ENCODE results near the gene RNF181. TPM values are rescaled to one million over a fixed set of nuclear protein-coding genes. Genes with fewer than 3 reads are reported as not detected.

The RNF181 gene
- total RNA-seq, 1 donor from 2014 or later, result 157 TPM

- Histone ChIP-seq H3K27ac (peak within 1 kb of the TSS; percentile 76 to 86), H3K27me3 (no peaks in the 10 kb centered on the region), H3K4me3 (peak within 1 kb of the TSS; percentile 77 to 79), H3K36me3 (peaks cover 0 to 20% of the 10 kb centered on the region in 2 donors), H3K9me3 (no peaks in the 10 kb centered on the region), H3K4me1 (peaks cover 3 to 16% of the 10 kb centered on the region in 2 donors)
- intact Hi-C loops (cut with DNase I), result loop anchor here (1.0 to 2.0 kb wide), 4 partner anchors 23 to 55 kb away; partner anchors contain the start of genes MAT2A, TMEM150A, USP39 and VAMP5
- TF ChIP-seq, protein P1, sequence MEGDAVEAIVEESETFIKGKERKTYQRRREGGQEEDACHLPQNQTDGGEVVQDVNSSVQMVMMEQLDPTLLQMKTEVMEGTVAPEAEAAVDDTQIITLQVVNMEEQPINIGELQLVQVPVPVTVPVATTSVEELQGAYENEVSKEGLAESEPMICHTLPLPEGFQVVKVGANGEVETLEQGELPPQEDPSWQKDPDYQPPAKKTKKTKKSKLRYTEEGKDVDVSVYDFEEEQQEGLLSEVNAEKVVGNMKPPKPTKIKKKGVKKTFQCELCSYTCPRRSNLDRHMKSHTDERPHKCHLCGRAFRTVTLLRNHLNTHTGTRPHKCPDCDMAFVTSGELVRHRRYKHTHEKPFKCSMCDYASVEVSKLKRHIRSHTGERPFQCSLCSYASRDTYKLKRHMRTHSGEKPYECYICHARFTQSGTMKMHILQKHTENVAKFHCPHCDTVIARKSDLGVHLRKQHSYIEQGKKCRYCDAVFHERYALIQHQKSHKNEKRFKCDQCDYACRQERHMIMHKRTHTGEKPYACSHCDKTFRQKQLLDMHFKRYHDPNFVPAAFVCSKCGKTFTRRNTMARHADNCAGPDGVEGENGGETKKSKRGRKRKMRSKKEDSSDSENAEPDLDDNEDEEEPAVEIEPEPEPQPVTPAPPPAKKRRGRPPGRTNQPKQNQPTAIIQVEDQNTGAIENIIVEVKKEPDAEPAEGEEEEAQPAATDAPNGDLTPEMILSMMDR (IDR thresholded peaks at IDR 0.05), result peak in 2 of 3 experiments; percentile 10 to 35
- peak; percentile 82 to 97 for DNase-seq (ENCODE audit: low spot score in 2 of 2)
These were observed 34.0 kb upstream of the RNF181 start, which contains the start of gene GGCX for GRCh38 chr2:85561280-85562212. TSS of gene GGCX (minus strand) at chr2:85561493. CDS start at chr2:85561428, 65 bp downstream.

DNA sequence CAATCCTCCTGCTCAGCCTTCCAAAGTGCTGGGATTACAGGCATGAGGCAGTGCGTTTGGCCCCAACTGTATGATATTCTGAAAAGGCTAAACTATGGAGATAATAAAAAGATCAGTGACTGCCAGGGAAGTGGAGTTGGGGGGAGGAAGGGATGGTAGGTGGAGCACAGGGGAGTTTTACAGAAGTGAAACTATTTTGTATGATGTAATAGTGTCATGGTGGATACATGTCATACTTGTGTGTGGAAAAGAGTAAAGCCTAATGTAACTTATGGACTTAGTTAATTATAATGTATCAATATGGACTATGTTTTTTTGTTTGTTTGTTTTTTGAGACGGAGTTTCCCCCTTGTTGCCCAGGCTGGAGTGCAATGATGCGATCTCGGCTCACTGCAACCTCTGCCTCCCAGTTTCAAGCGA, 31.4 kb upstream of the RNF181 start:
- Histone ChIP-seq H3K27ac (no peak overlapping the region), H3K36me3 (no peaks in the 10 kb centered on the region), H3K4me3 (no peak overlapping the region), H3K4me1 (peaks cover 3 to 16% of the 10 kb centered on the region in 2 donors), H3K27me3 (no peaks in the 10 kb centered on the region), H3K9me3 (no peaks in the 10 kb centered on the region)
- intact Hi-C loops (cut with DNase I), result no loop called here
- TF ChIP-seq, protein P1 (IDR thresholded peaks at IDR 0.05), result no peak
- no peak for DNase-seq (ENCODE audit: low spot score in 2 of 2)

DNA sequence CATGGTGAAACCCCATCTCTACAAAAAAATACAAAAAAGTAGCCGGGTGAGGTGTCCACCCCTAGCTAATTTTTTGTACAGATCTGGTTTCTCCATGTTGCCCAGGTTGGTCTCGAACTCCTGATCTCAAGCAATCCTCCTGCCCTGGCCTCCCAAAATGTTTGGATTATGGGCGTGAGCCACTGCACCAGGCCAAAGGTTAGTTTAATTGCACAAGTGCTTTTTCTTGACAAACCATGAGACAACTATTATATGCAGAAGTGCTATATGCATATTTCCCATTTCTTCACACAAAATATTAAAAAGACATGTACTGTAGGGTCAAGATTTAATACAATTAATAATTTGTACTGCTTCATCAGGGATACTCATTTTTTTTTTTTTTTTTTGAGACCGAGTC, 29.3 kb upstream of the RNF181 start:
- no peaks in the 10 kb centered on the region for H3K9me3 ChIP-seq
- H3K27me3 ChIP-seq, result no peaks in the 10 kb centered on the region
- H3K36me3 ChIP-seq, result no peaks in the 10 kb centered on the region
- TF ChIP-seq, protein P1 (IDR thresholded peaks at IDR 0.05), result no peak
- intact Hi-C loops (cut with DNase I), result no loop called here
- H3K4me3 ChIP-seq, result no peak overlapping the region
- no peak for DNase-seq (ENCODE audit: low spot score in 2 of 2)
- H3K4me1 ChIP-seq, result peaks cover 0 to 5% of the 10 kb centered on the region in 2 donors
- H3K27ac ChIP-seq, result no peak overlapping the region

DNA sequence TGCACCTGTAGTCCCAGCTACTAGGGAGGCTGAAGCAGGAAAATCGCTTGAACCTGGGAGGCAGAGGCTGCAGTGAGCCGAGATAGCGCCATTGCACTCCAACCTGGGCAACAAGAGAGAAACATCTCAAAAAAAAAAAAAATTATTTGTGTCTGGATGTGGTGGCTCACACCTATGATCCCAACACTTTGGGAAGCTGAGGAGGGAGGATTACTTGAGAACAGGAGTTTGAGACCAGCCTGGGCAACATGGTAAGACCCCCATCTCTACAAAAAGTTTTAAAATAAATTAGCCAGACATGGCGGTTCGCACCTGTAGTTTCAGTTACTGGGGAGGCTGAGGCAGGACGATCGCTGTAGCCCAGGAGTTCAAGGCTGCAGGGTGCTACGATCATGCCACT, 19.8 kb upstream of the RNF181 start:
- Histone ChIP-seq H3K9me3 (no peaks in the 10 kb centered on the region), H3K27ac (no peak overlapping the region), H3K27me3 (no peaks in the 10 kb centered on the region), H3K4me1 (no peaks in the 10 kb centered on the region), H3K4me3 (no peak overlapping the region), H3K36me3 (no peaks in the 10 kb centered on the region)
- DNase-seq (ENCODE audit: low spot score in 2 of 2), result no peak
- intact Hi-C loops (cut with DNase I), result no loop called here
- TF ChIP-seq, protein P1 (IDR thresholded peaks at IDR 0.05), result no peak

DNA sequence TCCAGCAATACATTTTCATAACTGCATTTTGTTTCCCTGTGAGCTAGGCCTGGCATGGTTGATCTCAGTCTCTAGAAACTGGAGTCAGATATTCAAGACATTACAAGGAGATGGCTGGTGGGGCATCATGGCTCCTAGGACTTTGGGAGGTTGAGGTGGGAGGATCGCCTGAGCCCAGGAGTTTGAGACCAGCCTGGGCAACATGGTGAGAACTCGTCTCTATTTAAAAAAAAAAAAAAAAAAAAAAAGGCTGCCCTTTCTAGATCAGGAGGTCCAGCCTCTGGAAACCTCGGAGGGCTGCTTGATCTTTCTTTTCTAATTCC, 18.5 kb upstream of the RNF181 start:
- H3K27me3 ChIP-seq, result no peaks in the 10 kb centered on the region
- peak overlapping the region in 1 of 2 donors; percentile 39 for H3K4me3 ChIP-seq
- intact Hi-C loops (cut with DNase I), result no loop called here
- H3K9me3 ChIP-seq, result no peaks in the 10 kb centered on the region
- no peaks in the 10 kb centered on the region for H3K4me1 ChIP-seq
- H3K36me3 ChIP-seq, result no peaks in the 10 kb centered on the region
- TF ChIP-seq, protein P1 (IDR thresholded peaks at IDR 0.05), result no peak
- DNase-seq (ENCODE audit: low spot score in 2 of 2), result no peak
- peak overlapping the region in 1 of 2 donors; percentile 44 for H3K27ac ChIP-seq

All from ascending aorta (tissue), 2 donors.